GM23338 (cell line): ENCODE results near the gene SNAP47. TPM values are rescaled to one million over a fixed set of nuclear protein-coding genes. Genes with fewer than 3 reads are reported as not detected.
A peak's percentile ranks its signal among the peaks of the same experiment; 100 is the strongest.

Experiments
- ATAC-seq: fragments of 200-7000 bp; cut with Tn5 transposase; 3 replicates; pipeline ENCODE4 v1.9.1; 2020
- DNase-seq: peaks from one replicate; pipeline ENCODE4 v3.0.0-alpha.2; 2015; ENCODE audit warnings: low spot score
- H2AFZ ChIP-seq: fragments of 200-600 bp; sonication (generic); 2 replicates; pipeline ENCODE4 v1.8.0; 2016; ENCODE audit warnings: antibody characterized with exemption, mild to moderate bottlenecking, moderate library complexity
- H3F3A ChIP-seq: fragments of 200-600 bp; sonication (generic); replicated peaks from 2 replicates; pipeline ENCODE4 v1.8.0; 2017; ENCODE audit warnings: antibody characterized with exemption, mixed run types, low read depth
- H3K27ac ChIP-seq: fragments of 200-600 bp; sonication (generic); 2 replicates; pipeline ENCODE4 v1.6.1; 2016; ENCODE audit warnings: low read depth
- H3K27me3 ChIP-seq: fragments of 200-600 bp; sonication (generic); 2 replicates; pipeline ENCODE4 v1.8.0; 2016; ENCODE audit warnings: mild to moderate bottlenecking, mixed run types, moderate library complexity; ENCODE audit not compliant: insufficient read depth
- H3K36me3 ChIP-seq: fragments of 200-600 bp; sonication (generic); 2 replicates; pipeline ENCODE4 v1.8.0; 2016; ENCODE audit warnings: mild to moderate bottlenecking; ENCODE audit not compliant: insufficient read depth
- H3K4me1 ChIP-seq: fragments of 200-600 bp; sonication (generic); 2 replicates; pipeline ENCODE4 v1.8.0; 2016; ENCODE audit warnings: mild to moderate bottlenecking, moderate library complexity; ENCODE audit not compliant: insufficient read depth
- H3K4me2 ChIP-seq: fragments of 200-600 bp; sonication (generic); 2 replicates; pipeline ENCODE4 v1.7.1; 2017; ENCODE audit warnings: mixed run types
- H3K4me3 ChIP-seq: fragments of 200-600 bp; sonication (generic); 2 replicates; pipeline ENCODE4 v1.6.1; 2016; ENCODE audit warnings: mixed run types
- H3K79me2 ChIP-seq: fragments of 200-600 bp; sonication (generic); replicated peaks from 2 replicates; pipeline ENCODE4 v1.8.0; 2017; ENCODE audit warnings: mild to moderate bottlenecking; ENCODE audit not compliant: insufficient read depth
- H3K9me2 ChIP-seq: fragments of 200-600 bp; sonication (generic); 2 replicates; pipeline ENCODE4 v1.8.0; 2017; ENCODE audit not compliant: insufficient read depth
- H4K20me1 ChIP-seq: fragments of 200-600 bp; sonication (generic); replicated peaks from 2 replicates; pipeline ENCODE4 v1.8.0; 2017; ENCODE audit warnings: mild to moderate bottlenecking; ENCODE audit not compliant: insufficient read depth
- H3K27ac Mint-ChIP-seq: 2 replicates; pipeline ENCODE4 v1.8.0; 2020; ENCODE audit warnings: inconsistent platforms, mild to moderate bottlenecking, moderate library complexity, mixed read lengths
- H3K27me3 Mint-ChIP-seq: 3 replicates; pipeline ENCODE4 v1.8.0; 2022; ENCODE audit warnings: low read depth, mild to moderate bottlenecking, moderate library complexity, mixed read lengths, inconsistent platforms; ENCODE audit not compliant: insufficient read depth, poor library complexity
- H3K36me3 Mint-ChIP-seq: 3 replicates; pipeline ENCODE4 v1.8.0; 2021; ENCODE audit warnings: low read depth, mild to moderate bottlenecking, inconsistent platforms, moderate library complexity, mixed read lengths
- H3K4me1 Mint-ChIP-seq: 3 replicates; pipeline ENCODE4 v1.8.0; 2020; ENCODE audit warnings: mild to moderate bottlenecking, inconsistent platforms, mixed read lengths
- H3K4me3 Mint-ChIP-seq: 3 replicates; pipeline ENCODE4 v1.8.0; 2021; ENCODE audit warnings: moderate library complexity, mild to moderate bottlenecking, inconsistent platforms, mixed read lengths
- H3K9me3 Mint-ChIP-seq: 3 replicates; pipeline ENCODE4 v1.8.0; 2020; ENCODE audit warnings: moderate library complexity, mild to moderate bottlenecking, inconsistent platforms, mixed read lengths
- CREB1 ChIP-seq: fragments of 250-450 bp; sonication (Bioruptor Pico); IDR thresholded peaks from 2 replicates; pipeline ENCODE4 v1.5.0; 2020; ENCODE audit warnings: low read depth, mild to moderate bottlenecking, moderate library complexity
- EZH2 ChIP-seq: fragments of 200-600 bp; sonication (generic); IDR thresholded peaks from one replicate; pipeline ENCODE4 v1.8.0; 2017; ENCODE audit warnings: antibody characterized with exemption, mild to moderate bottlenecking, low read depth; ENCODE audit not compliant: unreplicated experiment
- NANOG ChIP-seq: IDR thresholded peaks from 2 replicates; pipeline ENCODE4 v1.6.1; 2016; ENCODE audit warnings: antibody characterized with exemption, borderline replicate concordance
- STAT1 ChIP-seq: IDR thresholded peaks from one replicate; pipeline ENCODE4 v1.6.1; 2016; ENCODE audit warnings: antibody characterized with exemption; ENCODE audit not compliant: unreplicated experiment
- ZNF331 ChIP-seq: fragments of 250-450 bp; sonication (Bioruptor Pico); IDR thresholded peaks from 2 replicates; pipeline ENCODE4 v1.5.0; 2020; ENCODE audit warnings: low read depth, mild to moderate bottlenecking, moderate library complexity
- polyA plus RNA-seq: library from polyadenylated mRNA; unstranded; fragments of >200 nt; fragmentation: Nextera tagmentation; extraction: Ambion mirVana; gene quantifications from 2 replicates; pipeline ENCODE4 v1.2.1, GENCODE V29; 2016
- total RNA-seq: library from RNA; depleted of rRNA; stranded (reverse); fragments of >200 nt; shearing (Covaris generic); gene quantifications from 2 replicates; pipeline ENCODE4 v1.2.3, GENCODE V29; 2014
- TF ChIP-seq, protein P1 (sequence below): IDR thresholded peaks from 2 replicates; pipeline ENCODE4 v1.6.1; 2016; ENCODE audit warnings: antibody characterized with exemption
- TF ChIP-seq, protein P2 (sequence below), 2 experiments: fragments of 200-600 bp in 1 of 2; sonication (generic) in 1 of 2; conservative IDR thresholded peaks; 2 replicates each; pipeline versions ENCODE4 v1.5.1 to v1.6.1; 2016 to 2017; ENCODE audit warnings: antibody characterized with exemption in 2 of 2, low read depth in 2 of 2, mild to moderate bottlenecking in 2 of 2, moderate library complexity in 1 of 2
- TF ChIP-seq, protein P3 (sequence below): IDR thresholded peaks from one replicate; pipeline ENCODE4 v1.6.1; 2018; ENCODE audit warnings: antibody characterized with exemption; ENCODE audit not compliant: unreplicated experiment
- TF ChIP-seq, protein P4 (sequence below): fragments of 250-450 bp; sonication (Bioruptor Pico); IDR thresholded peaks from 2 replicates; pipeline ENCODE4 v1.5.0; 2020; ENCODE audit warnings: mild to moderate bottlenecking, moderate library complexity

SNAP47 gene
- total and polyA plus RNA-seq, 2 experiments from 2014 or later = 19.5 to 51.8 TPM

DNA sequence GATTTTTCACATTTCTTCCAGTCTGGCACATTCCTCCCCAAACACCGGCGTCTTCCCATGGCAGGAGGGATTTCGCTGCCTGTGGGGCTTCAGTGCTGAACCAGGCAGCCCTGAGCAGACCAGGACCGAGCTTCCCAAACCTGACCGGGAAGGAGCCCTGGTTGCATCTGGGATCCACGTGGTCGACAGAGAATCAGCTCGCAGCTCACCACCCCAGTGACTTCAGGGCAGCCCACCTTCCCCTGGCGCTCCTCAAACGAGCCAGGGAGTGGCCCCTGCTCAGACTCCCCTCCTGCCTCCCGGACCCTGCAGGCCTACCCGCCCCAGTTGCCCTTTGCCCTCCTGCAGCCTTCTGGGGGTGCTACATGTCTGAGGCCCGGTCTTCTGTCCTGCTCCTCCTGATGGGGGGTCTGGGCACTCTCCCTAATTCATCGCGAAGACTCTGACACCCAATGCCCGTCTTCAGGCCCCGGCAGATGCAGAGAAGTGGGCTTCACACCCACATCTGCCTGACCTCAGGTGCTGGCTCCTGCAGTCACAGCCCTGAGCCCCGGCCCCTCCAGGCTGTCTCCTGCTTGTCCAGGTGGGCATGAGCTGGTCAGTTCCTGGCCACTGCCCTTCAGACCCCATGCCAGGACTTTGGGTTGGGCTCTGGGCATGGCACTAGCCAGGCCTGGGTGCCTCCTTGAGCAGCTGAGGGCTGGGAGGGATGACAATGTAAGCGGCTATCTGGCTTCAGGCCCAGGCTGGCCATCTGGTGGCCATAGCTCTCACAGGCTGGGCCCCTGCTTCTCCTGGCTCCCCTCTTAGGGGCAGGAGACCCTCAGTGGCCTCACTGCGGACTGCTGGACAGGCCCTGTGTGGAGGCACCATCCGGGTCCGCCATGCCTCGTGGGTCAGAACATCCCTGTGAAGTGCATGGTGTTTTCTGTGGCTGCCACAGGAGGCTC, 54.1 kb downstream of the SNAP47 start:
- peaks cover 15% of the 10 kb centered on the region for H3K4me1 ChIP-seq
- peak overlapping the region; percentile 88 for H3K4me2 ChIP-seq
- no peaks in the 10 kb centered on the region; the same call in none of the 2 replicates for H4K20me1 ChIP-seq
- peaks cover 36% of the 10 kb centered on the region for H3K27me3 Mint-ChIP-seq
- H3K4me3 ChIP-seq = peak overlapping the region; percentile 74
- no peaks in the 10 kb centered on the region for H3K9me3 Mint-ChIP-seq
- peaks cover 18% of the 10 kb centered on the region for H3K4me1 Mint-ChIP-seq
- TF ChIP-seq, protein P1, sequence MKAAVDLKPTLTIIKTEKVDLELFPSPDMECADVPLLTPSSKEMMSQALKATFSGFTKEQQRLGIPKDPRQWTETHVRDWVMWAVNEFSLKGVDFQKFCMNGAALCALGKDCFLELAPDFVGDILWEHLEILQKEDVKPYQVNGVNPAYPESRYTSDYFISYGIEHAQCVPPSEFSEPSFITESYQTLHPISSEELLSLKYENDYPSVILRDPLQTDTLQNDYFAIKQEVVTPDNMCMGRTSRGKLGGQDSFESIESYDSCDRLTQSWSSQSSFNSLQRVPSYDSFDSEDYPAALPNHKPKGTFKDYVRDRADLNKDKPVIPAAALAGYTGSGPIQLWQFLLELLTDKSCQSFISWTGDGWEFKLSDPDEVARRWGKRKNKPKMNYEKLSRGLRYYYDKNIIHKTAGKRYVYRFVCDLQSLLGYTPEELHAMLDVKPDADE = no peak
- TF ChIP-seq NANOG (no peak), ZNF331 (CRISPR knock-in tag) (no peak), STAT1 (no peak), CREB1 (no peak), EZH2 (no peak)
- TF ChIP-seq, protein P2, sequence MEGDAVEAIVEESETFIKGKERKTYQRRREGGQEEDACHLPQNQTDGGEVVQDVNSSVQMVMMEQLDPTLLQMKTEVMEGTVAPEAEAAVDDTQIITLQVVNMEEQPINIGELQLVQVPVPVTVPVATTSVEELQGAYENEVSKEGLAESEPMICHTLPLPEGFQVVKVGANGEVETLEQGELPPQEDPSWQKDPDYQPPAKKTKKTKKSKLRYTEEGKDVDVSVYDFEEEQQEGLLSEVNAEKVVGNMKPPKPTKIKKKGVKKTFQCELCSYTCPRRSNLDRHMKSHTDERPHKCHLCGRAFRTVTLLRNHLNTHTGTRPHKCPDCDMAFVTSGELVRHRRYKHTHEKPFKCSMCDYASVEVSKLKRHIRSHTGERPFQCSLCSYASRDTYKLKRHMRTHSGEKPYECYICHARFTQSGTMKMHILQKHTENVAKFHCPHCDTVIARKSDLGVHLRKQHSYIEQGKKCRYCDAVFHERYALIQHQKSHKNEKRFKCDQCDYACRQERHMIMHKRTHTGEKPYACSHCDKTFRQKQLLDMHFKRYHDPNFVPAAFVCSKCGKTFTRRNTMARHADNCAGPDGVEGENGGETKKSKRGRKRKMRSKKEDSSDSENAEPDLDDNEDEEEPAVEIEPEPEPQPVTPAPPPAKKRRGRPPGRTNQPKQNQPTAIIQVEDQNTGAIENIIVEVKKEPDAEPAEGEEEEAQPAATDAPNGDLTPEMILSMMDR (conservative IDR thresholded peaks at IDR 0.05; ENCODE audit: low read depth in 2 of 2) = no peak
- TF ChIP-seq, protein P3, sequence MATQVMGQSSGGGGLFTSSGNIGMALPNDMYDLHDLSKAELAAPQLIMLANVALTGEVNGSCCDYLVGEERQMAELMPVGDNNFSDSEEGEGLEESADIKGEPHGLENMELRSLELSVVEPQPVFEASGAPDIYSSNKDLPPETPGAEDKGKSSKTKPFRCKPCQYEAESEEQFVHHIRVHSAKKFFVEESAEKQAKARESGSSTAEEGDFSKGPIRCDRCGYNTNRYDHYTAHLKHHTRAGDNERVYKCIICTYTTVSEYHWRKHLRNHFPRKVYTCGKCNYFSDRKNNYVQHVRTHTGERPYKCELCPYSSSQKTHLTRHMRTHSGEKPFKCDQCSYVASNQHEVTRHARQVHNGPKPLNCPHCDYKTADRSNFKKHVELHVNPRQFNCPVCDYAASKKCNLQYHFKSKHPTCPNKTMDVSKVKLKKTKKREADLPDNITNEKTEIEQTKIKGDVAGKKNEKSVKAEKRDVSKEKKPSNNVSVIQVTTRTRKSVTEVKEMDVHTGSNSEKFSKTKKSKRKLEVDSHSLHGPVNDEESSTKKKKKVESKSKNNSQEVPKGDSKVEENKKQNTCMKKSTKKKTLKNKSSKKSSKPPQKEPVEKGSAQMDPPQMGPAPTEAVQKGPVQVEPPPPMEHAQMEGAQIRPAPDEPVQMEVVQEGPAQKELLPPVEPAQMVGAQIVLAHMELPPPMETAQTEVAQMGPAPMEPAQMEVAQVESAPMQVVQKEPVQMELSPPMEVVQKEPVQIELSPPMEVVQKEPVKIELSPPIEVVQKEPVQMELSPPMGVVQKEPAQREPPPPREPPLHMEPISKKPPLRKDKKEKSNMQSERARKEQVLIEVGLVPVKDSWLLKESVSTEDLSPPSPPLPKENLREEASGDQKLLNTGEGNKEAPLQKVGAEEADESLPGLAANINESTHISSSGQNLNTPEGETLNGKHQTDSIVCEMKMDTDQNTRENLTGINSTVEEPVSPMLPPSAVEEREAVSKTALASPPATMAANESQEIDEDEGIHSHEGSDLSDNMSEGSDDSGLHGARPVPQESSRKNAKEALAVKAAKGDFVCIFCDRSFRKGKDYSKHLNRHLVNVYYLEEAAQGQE = no peak
- TF ChIP-seq, protein P4, sequence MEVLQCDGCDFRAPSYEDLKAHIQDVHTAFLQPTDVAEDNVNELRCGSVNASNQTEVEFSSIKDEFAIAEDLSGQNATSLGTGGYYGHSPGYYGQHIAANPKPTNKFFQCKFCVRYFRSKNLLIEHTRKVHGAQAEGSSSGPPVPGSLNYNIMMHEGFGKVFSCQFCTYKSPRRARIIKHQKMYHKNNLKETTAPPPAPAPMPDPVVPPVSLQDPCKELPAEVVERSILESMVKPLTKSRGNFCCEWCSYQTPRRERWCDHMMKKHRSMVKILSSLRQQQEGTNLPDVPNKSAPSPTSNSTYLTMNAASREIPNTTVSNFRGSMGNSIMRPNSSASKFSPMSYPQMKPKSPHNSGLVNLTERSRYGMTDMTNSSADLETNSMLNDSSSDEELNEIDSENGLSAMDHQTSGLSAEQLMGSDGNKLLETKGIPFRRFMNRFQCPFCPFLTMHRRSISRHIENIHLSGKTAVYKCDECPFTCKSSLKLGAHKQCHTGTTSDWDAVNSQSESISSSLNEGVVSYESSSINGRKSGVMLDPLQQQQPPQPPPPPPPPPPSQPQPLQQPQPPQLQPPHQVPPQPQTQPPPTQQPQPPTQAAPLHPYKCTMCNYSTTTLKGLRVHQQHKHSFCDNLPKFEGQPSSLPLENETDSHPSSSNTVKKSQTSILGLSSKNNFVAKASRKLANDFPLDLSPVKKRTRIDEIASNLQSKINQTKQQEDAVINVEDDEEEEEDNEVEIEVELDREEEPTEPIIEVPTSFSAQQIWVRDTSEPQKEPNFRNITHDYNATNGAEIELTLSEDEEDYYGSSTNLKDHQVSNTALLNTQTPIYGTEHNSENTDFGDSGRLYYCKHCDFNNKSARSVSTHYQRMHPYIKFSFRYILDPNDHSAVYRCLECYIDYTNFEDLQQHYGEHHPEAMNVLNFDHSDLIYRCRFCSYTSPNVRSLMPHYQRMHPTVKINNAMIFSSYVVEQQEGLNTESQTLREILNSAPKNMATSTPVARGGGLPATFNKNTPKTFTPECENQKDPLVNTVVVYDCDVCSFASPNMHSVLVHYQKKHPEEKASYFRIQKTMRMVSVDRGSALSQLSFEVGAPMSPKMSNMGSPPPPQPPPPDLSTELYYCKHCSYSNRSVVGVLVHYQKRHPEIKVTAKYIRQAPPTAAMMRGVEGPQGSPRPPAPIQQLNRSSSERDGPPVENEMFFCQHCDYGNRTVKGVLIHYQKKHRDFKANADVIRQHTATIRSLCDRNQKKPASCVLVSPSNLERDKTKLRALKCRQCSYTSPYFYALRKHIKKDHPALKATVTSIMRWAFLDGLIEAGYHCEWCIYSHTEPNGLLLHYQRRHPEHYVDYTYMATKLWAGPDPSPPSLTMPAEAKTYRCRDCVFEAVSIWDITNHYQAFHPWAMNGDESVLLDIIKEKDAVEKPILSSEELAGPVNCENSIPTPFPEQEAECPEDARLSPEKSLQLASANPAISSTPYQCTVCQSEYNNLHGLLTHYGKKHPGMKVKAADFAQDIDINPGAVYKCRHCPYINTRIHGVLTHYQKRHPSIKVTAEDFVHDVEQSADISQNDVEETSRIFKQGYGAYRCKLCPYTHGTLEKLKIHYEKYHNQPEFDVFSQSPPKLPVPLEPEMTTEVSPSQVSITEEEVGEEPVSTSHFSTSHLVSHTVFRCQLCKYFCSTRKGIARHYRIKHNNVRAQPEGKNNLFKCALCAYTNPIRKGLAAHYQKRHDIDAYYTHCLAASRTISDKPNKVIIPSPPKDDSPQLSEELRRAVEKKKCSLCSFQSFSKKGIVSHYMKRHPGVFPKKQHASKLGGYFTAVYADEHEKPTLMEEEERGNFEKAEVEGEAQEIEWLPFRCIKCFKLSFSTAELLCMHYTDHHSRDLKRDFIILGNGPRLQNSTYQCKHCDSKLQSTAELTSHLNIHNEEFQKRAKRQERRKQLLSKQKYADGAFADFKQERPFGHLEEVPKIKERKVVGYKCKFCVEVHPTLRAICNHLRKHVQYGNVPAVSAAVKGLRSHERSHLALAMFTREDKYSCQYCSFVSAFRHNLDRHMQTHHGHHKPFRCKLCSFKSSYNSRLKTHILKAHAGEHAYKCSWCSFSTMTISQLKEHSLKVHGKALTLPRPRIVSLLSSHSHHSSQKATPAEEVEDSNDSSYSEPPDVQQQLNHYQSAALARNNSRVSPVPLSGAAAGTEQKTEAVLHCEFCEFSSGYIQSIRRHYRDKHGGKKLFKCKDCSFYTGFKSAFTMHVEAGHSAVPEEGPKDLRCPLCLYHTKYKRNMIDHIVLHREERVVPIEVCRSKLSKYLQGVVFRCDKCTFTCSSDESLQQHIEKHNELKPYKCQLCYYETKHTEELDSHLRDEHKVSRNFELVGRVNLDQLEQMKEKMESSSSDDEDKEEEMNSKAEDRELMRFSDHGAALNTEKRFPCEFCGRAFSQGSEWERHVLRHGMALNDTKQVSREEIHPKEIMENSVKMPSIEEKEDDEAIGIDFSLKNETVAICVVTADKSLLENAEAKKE = no peak
- H3K9me2 ChIP-seq = no peaks in the 10 kb centered on the region
- H2AFZ ChIP-seq = peak overlapping the region; percentile 93
- peak; percentile 51 for DNase-seq
- peaks cover 38% of the 10 kb centered on the region for H3K27me3 ChIP-seq
- no peak overlapping the region for H3K27ac ChIP-seq
- H3F3A ChIP-seq = peaks cover 4% of the 10 kb centered on the region; the same call in 1 of the 2 replicates
- H3K27ac Mint-ChIP-seq = no peak overlapping the region
- peak overlapping the region; percentile 77 for H3K4me3 Mint-ChIP-seq
- ATAC-seq = peak; percentile 3
- no peaks in the 10 kb centered on the region; the same call in 2 of the 3 replicates for H3K36me3 Mint-ChIP-seq
- H3K79me2 ChIP-seq = no peaks in the 10 kb centered on the region
- H3K36me3 ChIP-seq = no peaks in the 10 kb centered on the region
